HEK293 (cell line): Measurements from ENCODE around the gene PROSER3.

ENCODE experiments used
- CTCF ChIA-PET: fragments of 350-600 bp; formaldehyde crosslinking; extraction: SDS; loops from one replicate; lab custom pipeline; 2021; ENCODE audit warnings: antibody characterized with exemption; lab: Yijun Ruan, JAX
- POLR2A ChIA-PET: fragments of 300-600 bp; formaldehyde crosslinking; extraction: SDS; loops from one replicate; lab custom pipeline; 2020; ENCODE audit warnings: antibody characterized with exemption, inconsistent platforms; lab: Yijun Ruan, JAX
- H3K27ac ChIP-seq: fragments of 200-500 bp; sonication (Bioruptor generic); 2 replicates; pipeline ENCODE4 v1.5.1; 2014; ENCODE audit warnings: low read depth, low read length, control low read depth, inconsistent platforms; ENCODE audit errors: extremely low read depth
- H3K36me3 ChIP-seq, 2 experiments: fragments of 200-500 bp in 1 of 2; sonication (Bioruptor generic) in 1 of 2; 1 replicate in 1 of 2; 2 replicates in 1 of 2; pipeline ENCODE4 v1.5.1; 2014 to 2017; ENCODE audit warnings: inconsistent platforms in 2 of 2, low read length in 2 of 2; ENCODE audit not compliant: control insufficient read depth in 2 of 2, insufficient read depth in 1 of 2
- H3K4me1 ChIP-seq: fragments of 200-500 bp; sonication (Bioruptor generic); 2 replicates; pipeline ENCODE4 v1.5.1; 2014; ENCODE audit warnings: mild to moderate bottlenecking, low read length, inconsistent platforms; ENCODE audit not compliant: control insufficient read depth, insufficient read depth
- H3K4me3 ChIP-seq: 2 replicates; pipeline ENCODE4 v1.5.1; 2011; ENCODE audit warnings: low read depth, mild to moderate bottlenecking, control low read depth, low read length, moderate library complexity
- H3K9me3 ChIP-seq: fragments of 200-500 bp; sonication (Bioruptor generic); 2 replicates; pipeline ENCODE4 v1.5.1; 2014; ENCODE audit warnings: low read depth, low read length, inconsistent platforms; ENCODE audit not compliant: control insufficient read depth, insufficient read depth
- KLF16 ChIP-seq: fragments of 450-650 bp; formaldehyde crosslinking; IDR thresholded peaks from 2 replicates; pipeline ENCODE4 v1.5.1; 2017; ENCODE audit warnings: missing biosample characterization, missing genetic modification characterization
- SALL2 ChIP-seq: fragments of 450-650 bp; formaldehyde crosslinking; IDR thresholded peaks from 2 replicates; pipeline ENCODE4 v1.5.0; 2017; ENCODE audit warnings: missing biosample characterization, mild to moderate bottlenecking, missing genetic modification characterization, borderline replicate concordance
- ZBTB17 ChIP-seq: fragments of 450-650 bp; formaldehyde crosslinking; IDR thresholded peaks from 2 replicates; pipeline ENCODE4 v1.5.1; 2016; ENCODE audit warnings: missing biosample characterization, missing genetic modification characterization
- ZBTB7A ChIP-seq: fragments of 450-650 bp; formaldehyde crosslinking; IDR thresholded peaks from 2 replicates; pipeline ENCODE4 v1.5.1; 2016; ENCODE audit warnings: low read depth, missing biosample characterization, missing genetic modification characterization
- ZFP37 ChIP-seq: fragments of 450-650 bp; formaldehyde crosslinking; IDR thresholded peaks from 2 replicates; pipeline ENCODE4 v1.5.1; 2016; ENCODE audit warnings: missing biosample characterization, missing genetic modification characterization
- ZIC2 ChIP-seq: fragments of 450-650 bp; formaldehyde crosslinking; IDR thresholded peaks from 2 replicates; pipeline ENCODE4 v1.5.1; 2016; ENCODE audit warnings: missing biosample characterization, missing genetic modification characterization
- ZNF214 ChIP-seq: fragments of 450-650 bp; formaldehyde crosslinking; IDR thresholded peaks from 2 replicates; pipeline ENCODE4 v1.5.1; 2017; ENCODE audit warnings: missing biosample characterization, mild to moderate bottlenecking, missing genetic modification characterization, borderline replicate concordance
- ZNF280C ChIP-seq: fragments of 450-650 bp; formaldehyde crosslinking; IDR thresholded peaks from 2 replicates; pipeline ENCODE4 v1.5.1; 2016; ENCODE audit warnings: missing biosample characterization, missing genetic modification characterization
- ZNF311 ChIP-seq: fragments of 450-650 bp; formaldehyde crosslinking; IDR thresholded peaks from 2 replicates; pipeline ENCODE4 v1.5.1; 2017; ENCODE audit warnings: missing biosample characterization, missing genetic modification characterization, borderline replicate concordance
- ZNF341 ChIP-seq: fragments of 450-650 bp; formaldehyde crosslinking; IDR thresholded peaks from 2 replicates; pipeline ENCODE4; 2016; ENCODE audit warnings: low read depth, missing biosample characterization, missing genetic modification characterization
- ZNF37A ChIP-seq: fragments of 450-650 bp; IDR thresholded peaks from 2 replicates; pipeline ENCODE4 v1.5.1; 2018; ENCODE audit warnings: missing biosample characterization, missing genetic modification characterization
- ZNF48 ChIP-seq: fragments of 450-650 bp; formaldehyde crosslinking; IDR thresholded peaks from 2 replicates; pipeline ENCODE4 v1.5.1; 2016; ENCODE audit warnings: missing biosample characterization, missing genetic modification characterization
- ZNF560 ChIP-seq: fragments of 450-650 bp; formaldehyde crosslinking; IDR thresholded peaks from 2 replicates; pipeline ENCODE4 v1.5.1; 2017; ENCODE audit warnings: missing biosample characterization, missing genetic modification characterization, borderline replicate concordance
- ZNF600 ChIP-seq: fragments of 450-650 bp; formaldehyde crosslinking; IDR thresholded peaks from 2 replicates; pipeline ENCODE4 v1.5.1; 2016; ENCODE audit warnings: missing biosample characterization, missing genetic modification characterization
- ZNF610 ChIP-seq: fragments of 450-650 bp; formaldehyde crosslinking; IDR thresholded peaks from 2 replicates; pipeline ENCODE4 v1.5.1; 2016; ENCODE audit warnings: missing biosample characterization, missing genetic modification characterization, borderline replicate concordance
- ZNF664 ChIP-seq: fragments of 450-650 bp; formaldehyde crosslinking; IDR thresholded peaks from 2 replicates; pipeline ENCODE4 v1.5.1; 2016; ENCODE audit warnings: missing biosample characterization, missing genetic modification characterization
- ZNF747 ChIP-seq: fragments of 450-650 bp; formaldehyde crosslinking; IDR thresholded peaks from 2 replicates; pipeline ENCODE4 v1.5.1; 2016; ENCODE audit warnings: missing biosample characterization, missing genetic modification characterization
- ZSCAN18 ChIP-seq: fragments of 450-650 bp; formaldehyde crosslinking; IDR thresholded peaks from 2 replicates; pipeline ENCODE4 v1.5.1; 2016; ENCODE audit warnings: missing biosample characterization, missing genetic modification characterization
- ZSCAN23 ChIP-seq: fragments of 450-650 bp; formaldehyde crosslinking; IDR thresholded peaks from 2 replicates; pipeline ENCODE4 v1.5.1; 2016; ENCODE audit warnings: missing biosample characterization, missing genetic modification characterization
- TF ChIP-seq, protein P1 (sequence below): fragments of 450-650 bp; formaldehyde crosslinking; IDR thresholded peaks from 2 replicates; pipeline ENCODE4 v1.5.1; 2016; ENCODE audit warnings: missing biosample characterization, missing genetic modification characterization
- TF ChIP-seq, protein P2 (sequence below): sonication (generic); formaldehyde crosslinking; IDR thresholded peaks from 2 replicates; pipeline ENCODE4 v1.8.1; 2022; ENCODE audit warnings: mild to moderate bottlenecking, moderate library complexity, missing genetic modification reagents
- TF ChIP-seq, protein P3 (sequence below): fragments of 450-650 bp; formaldehyde crosslinking; IDR thresholded peaks from 2 replicates; pipeline ENCODE4 v1.5.0; 2017; ENCODE audit warnings: missing biosample characterization, missing genetic modification characterization, borderline replicate concordance
- TF ChIP-seq, protein P4 (sequence below): fragments of 450-650 bp; formaldehyde crosslinking; IDR thresholded peaks from 2 replicates; pipeline ENCODE4; 2016; ENCODE audit warnings: missing biosample characterization, missing genetic modification characterization

PROSER3 gene

DNA sequence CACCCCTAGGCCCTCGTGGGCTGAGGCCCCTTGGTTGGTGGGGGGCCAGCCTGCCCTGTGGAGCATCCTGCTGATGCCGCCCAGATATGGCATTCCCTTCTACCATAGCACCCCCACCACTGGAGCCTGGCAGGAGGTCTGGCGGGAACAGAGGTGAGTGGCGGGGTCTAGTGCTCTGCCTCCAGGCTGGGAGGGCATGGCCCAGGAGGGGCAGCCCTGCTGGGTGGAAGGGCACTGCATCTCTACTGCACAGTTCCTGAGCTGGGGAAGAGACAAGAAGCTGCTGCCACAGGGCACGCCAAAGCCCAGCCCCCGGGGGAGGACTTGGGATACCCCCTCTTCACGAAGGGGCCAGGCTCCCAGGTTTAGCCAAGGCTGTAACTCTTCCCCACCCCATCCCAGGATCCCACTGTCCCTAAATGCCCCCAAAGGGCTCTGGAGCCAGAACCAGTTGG is 42.6 kb upstream of the PROSER3 start (continued):
- TF ChIP-seq, protein P1, sequence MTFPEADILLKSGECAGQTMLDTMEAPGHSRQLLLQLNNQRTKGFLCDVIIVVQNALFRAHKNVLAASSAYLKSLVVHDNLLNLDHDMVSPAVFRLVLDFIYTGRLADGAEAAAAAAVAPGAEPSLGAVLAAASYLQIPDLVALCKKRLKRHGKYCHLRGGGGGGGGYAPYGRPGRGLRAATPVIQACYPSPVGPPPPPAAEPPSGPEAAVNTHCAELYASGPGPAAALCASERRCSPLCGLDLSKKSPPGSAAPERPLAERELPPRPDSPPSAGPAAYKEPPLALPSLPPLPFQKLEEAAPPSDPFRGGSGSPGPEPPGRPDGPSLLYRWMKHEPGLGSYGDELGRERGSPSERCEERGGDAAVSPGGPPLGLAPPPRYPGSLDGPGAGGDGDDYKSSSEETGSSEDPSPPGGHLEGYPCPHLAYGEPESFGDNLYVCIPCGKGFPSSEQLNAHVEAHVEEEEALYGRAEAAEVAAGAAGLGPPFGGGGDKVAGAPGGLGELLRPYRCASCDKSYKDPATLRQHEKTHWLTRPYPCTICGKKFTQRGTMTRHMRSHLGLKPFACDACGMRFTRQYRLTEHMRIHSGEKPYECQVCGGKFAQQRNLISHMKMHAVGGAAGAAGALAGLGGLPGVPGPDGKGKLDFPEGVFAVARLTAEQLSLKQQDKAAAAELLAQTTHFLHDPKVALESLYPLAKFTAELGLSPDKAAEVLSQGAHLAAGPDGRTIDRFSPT: 0 out of 2 replicates have a peak, but pooled peaks have one; percentile 24
- TF ChIP-seq KLF16 (tag by site-specific recombination): no peak
- no peak for TF ChIP-seq ZBTB17 (tag by site-specific recombination)
- TF ChIP-seq ZNF560: no peak
- TF ChIP-seq SALL2 (tag by site-specific recombination): no peak
- no peak for TF ChIP-seq ZNF48 (tag by site-specific recombination)
- TF ChIP-seq ZIC2 (tag by site-specific recombination): peak; percentile 98
- no peak for TF ChIP-seq ZNF610 (tag by site-specific recombination)
- TF ChIP-seq ZNF37A (tag by site-specific recombination): no peak

DNA sequence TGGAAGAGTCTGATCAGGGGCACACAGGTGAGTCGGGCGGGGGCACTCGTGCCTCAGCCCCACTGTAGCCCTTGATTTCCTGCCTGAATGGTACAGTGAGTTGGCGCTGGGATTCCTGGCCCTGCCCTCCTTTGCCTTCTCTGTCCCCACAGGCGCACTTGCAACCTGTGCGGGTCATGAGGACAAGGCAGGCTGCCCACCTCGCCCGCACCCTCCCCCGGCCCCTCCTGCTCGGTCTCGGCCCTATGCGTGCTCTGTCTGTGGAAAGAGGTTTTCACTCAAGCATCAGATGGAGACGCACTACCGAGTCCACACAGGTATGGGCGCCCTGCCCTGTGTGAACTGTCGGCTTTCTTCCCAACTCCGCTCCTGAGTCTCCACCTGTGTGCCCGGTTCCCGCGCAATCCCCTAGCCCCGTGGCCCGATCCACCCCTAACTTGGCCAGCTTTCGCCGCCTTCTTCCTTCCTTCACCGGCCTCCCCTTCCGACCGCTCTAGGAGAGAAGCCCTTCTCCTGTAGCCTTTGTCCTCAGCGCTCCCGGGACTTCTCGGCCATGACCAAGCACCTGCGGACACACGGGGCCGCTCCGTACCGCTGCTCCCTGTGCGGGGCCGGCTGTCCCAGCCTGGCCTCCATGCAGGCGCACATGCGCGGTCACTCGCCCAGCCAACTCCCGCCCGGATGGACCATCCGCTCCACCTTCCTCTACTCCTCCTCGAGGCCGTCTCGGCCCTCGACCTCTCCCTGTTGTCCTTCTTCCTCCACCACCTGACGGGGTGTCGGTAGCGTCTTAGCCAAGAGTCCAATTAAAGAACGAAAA is 41.8 kb upstream of the PROSER3 start:
- H3K36me3 ChIP-seq: peaks cover 17 to 19% of the 10 kb centered on the region in 2 experiments
- POLR2A ChIA-PET: interaction anchor here (1.0 kb wide), 1 partner anchor 9 kb away, joined by 3 read pairs; no protein-coding TSS in a partner anchor
- no peaks in the 10 kb centered on the region for H3K9me3 ChIP-seq
- H3K4me3 ChIP-seq: peak overlapping the region; percentile 44
- TF ChIP-seq, protein P2, sequence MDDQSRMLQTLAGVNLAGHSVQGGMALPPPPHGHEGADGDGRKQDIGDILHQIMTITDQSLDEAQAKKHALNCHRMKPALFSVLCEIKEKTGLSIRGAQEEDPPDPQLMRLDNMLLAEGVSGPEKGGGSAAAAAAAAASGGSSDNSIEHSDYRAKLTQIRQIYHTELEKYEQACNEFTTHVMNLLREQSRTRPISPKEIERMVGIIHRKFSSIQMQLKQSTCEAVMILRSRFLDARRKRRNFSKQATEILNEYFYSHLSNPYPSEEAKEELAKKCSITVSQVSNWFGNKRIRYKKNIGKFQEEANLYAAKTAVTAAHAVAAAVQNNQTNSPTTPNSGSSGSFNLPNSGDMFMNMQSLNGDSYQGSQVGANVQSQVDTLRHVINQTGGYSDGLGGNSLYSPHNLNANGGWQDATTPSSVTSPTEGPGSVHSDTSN (CRISPR knock-in tag): peak; percentile 69; the same call in 1 of the 2 replicates
- TF ChIP-seq ZSCAN23 (no peak), ZNF311 (tag by site-specific recombination) (peak; percentile 37; the same call in 1 of the 2 replicates), ZSCAN18 (tag by site-specific recombination) (no peak), ZNF600 (peak; percentile 29; the same call in 1 of the 2 replicates), ZNF664 (no peak), ZNF747 (tag by site-specific recombination) (0 out of 2 replicates have a peak, but pooled peaks have one; percentile 23), ZBTB7A (tag by site-specific recombination) (peak; percentile 60; the same call in 1 of the 2 replicates), ZNF280C (tag by site-specific recombination) (no peak), ZNF341 (tag by site-specific recombination) (peak; percentile 32; the same call in 1 of the 2 replicates), ZNF214 (tag by site-specific recombination) (no peak), ZFP37 (tag by site-specific recombination) (no peak)
- TF ChIP-seq, protein P3, sequence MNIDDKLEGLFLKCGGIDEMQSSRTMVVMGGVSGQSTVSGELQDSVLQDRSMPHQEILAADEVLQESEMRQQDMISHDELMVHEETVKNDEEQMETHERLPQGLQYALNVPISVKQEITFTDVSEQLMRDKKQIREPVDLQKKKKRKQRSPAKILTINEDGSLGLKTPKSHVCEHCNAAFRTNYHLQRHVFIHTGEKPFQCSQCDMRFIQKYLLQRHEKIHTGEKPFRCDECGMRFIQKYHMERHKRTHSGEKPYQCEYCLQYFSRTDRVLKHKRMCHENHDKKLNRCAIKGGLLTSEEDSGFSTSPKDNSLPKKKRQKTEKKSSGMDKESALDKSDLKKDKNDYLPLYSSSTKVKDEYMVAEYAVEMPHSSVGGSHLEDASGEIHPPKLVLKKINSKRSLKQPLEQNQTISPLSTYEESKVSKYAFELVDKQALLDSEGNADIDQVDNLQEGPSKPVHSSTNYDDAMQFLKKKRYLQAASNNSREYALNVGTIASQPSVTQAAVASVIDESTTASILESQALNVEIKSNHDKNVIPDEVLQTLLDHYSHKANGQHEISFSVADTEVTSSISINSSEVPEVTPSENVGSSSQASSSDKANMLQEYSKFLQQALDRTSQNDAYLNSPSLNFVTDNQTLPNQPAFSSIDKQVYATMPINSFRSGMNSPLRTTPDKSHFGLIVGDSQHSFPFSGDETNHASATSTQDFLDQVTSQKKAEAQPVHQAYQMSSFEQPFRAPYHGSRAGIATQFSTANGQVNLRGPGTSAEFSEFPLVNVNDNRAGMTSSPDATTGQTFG (tag by site-specific recombination): peak; percentile 45; the same call in 1 of the 2 replicates
- TF ChIP-seq, protein P4, sequence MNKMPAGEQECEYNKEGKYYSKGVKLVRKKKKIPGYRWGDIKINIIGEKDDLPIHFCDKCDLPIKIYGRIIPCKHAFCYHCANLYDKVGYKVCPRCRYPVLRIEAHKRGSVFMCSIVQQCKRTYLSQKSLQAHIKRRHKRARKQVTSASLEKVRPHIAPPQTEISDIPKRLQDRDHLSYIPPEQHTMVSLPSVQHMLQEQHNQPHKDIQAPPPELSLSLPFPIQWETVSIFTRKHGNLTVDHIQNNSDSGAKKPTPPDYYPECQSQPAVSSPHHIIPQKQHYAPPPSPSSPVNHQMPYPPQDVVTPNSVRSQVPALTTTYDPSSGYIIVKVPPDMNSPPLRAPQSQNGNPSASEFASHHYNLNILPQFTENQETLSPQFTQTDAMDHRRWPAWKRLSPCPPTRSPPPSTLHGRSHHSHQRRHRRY (tag by site-specific recombination): 0 out of 2 replicates have a peak, but pooled peaks have one; percentile 19
- CTCF ChIA-PET: interaction anchor here (0.6 to 6.0 kb wide), 17 partner anchors 12 to 499 kb away, joined by 3 to 119 read pairs (median 4); partner anchors contain the start of genes PSENEN, U2AF1L4 and ZBTB32
- peak overlapping the region; percentile 93 for H3K27ac ChIP-seq
- H3K4me1 ChIP-seq: peaks cover 23% of the 10 kb centered on the region
